HG02623 (cell line): ENCODE measurements around the gene PRKACA.
"Not testable (repeated sequence)": the region's sequence is repeated elsewhere in the genome, so short reads cannot be mapped to it uniquely, and the experiment has no call there.

Experiments
- ATAC-seq: cut with Tn5 transposase; IDR thresholded peaks from one replicate; pipeline ENCODE4 v1.9.1; 2021; ENCODE audit warnings: moderate library complexity; ENCODE audit not compliant: unreplicated experiment

The PRKACA gene

DNA sequence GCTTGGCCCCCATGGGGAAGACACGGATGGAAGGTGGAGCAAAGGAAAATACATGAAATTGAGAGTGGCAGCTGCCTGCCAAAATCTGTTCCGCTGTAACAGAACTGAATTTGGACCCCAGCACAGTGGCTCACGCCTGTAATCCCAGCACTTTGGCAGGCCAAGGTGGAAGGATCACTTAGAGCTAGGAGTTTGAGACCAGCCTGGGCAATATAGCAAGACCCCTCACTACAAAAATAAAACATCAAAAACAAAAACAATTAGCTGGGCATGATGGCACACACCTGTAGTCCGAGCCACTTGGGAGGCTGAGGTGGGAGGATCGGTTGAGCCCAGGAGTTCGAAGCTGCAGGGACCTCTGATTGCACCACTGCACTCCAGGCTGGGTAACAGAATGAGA lies 65.1 kb downstream of the PRKACA start:
- no peak for ATAC-seq

DNA sequence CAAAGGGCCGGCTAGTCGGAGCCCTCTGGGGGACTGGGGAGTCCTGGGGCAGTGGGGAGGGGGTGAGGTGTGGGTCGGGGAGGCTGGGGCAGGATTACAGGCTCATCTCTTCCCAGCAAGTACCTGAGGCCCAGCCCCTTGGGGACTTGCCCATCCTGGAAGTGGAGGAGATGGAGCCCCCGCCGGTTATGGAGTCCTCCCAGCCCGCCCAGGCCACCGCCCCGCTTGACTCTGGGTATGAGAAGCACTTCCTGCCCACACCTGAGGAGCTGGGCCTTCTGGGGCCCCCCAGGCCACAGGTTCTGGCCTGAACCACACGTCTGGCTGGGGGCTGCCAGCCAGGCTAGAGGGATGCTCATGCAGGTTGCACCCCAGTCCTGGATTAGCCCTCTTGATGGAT lies 65.6 kb downstream of the PRKACA start:
- no peak for ATAC-seq

DNA sequence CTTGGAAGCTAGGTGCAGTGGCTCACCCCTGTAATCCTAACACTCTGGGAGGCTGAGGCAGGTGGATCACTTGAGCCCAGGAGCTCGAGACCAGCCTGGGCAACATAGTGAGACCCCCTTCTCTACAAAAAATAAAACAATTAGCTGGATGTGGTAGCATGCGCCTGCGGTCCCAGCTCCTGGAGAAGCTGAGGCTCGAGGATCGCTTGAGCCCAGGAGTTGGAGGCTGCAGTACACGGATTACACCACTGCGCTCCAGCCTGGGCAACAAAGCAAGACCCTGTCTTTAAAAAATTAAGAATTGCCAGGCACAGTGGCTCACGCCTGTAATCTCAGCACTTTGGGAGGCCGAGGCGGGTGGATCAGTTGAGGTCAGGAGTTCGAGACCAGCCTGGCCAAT lies 66.6 kb downstream of the PRKACA start:
- not testable (repeated sequence) for ATAC-seq

DNA sequence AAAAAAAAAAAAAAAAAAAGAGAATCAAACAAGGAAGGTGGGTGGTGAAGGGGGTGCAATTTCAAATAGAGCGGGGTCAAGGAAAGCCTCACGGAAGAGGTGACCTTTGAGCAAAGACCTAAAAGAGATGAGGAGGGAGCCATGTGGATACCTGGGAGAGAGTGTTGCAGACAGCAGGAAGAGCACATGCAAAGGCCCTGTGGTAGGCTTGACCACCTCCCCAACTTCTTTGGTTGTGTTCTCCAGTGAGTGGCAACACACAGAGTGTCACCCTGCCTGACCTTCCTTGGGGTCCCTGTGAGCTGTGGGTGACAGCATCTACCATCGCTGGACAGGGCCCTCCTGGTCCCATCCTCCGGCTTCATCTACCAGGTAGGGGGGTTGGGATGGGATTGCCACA lies 67.0 kb downstream of the PRKACA start:
- ATAC-seq: no peak

DNA sequence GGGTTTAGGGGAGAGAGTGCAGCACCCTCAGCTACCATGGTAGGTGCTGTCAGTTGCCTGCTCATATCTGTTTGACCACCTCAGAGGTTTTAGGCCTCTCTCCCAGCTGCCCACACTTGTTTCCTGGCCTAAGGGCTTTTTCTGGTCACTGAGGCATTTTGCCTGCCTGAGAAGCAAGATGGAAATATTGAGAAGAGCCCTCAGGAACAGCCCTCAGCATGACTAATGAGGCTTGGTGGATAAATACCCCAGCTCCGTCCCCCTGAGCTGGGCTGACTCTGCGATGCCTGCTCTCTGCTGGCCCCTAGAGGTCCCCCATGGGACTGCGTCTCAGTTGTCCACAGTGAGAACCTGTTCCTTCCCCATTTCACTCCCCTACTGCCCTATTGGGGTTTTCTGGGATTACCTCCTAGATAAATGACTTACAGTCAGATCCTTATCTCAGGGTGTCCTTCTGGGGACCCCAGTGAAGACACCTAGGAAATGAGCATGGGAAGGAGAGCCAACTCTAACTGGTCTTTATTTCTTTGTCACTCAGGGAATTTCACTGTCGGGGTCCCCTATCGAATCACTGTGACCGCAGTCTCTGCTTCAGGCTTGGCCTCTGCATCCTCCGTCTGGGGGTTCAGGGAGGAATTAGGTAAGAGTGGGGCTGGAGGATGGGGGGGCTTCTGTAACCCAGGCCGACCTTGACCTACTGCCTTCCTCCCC lies 69.0 kb downstream of the PRKACA start:
- no peak for ATAC-seq

DNA sequence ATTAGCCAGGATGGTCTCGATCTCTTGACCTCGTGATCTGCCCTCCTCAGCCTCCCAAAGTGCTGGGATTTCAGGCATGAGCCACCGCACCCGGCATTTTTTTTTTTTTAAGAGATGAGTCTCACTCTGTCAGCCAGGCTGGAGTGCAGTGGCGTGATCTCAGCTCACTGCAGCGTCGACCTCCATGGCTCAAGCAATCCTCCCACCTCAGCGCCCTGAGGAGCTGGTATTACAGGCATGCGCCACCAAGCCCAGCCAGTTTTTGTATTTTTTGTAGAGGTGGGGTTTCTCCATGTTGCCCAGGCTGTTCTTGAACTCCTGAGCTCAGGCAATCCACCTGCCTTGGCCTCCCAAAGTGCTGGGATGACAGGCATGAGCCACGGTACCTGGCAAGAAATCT lies 69.7 kb downstream of the PRKACA start:
- ATAC-seq: not testable (repeated sequence)

DNA sequence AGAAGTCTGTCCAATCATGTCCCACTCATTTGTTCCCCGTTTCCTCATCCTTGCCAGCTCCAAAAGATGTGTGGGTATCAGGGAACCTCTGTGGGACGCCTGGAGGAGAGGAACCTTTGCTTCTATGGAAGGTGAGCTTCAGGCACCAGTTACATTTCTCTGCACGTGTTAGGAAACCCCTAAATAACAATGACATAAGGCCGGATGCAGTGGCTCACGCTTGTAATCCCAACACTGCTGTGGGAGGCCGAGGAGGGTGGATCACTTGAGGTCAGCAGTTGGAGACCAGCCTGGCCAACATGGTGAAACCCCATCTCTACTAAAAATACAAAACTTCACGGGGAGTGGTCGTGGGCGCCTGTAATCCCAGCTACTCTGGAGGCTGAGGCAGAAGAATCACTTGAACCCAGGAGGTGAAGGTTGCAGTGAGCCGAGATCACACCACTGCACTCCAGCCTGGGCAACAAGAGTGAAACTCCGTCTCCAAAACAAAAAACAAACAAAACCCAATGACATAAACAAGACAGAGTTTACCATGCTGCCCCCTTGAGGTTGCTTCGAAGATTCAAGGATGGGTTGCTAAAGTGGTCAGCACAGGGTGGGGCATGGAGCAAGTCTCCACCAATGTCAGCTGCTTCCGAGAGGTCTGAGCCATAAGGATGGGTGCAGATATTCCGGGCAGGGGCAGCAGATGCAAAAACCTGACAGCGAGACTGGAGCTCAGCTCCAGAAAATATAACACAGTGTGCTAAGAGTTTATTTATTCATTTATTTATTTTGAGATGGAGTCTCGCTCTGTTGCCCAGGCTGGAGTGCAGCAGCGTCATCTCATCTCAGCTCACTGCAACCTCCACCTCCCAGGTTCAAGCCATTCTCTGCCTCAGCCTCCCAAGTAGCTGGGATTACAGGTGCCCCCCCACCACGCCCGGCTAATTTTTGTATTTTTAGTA lies 74.6 kb downstream of the PRKACA start:
- ATAC-seq: not testable (repeated sequence)
